Upper lobe of left lung (tissue), 4 donors: ENCODE results near the gene GDPGP1.

Experiments
- CTCF ChIP-seq, 6 experiments: fragments of 450-650 bp in 4 of 6; fragments of 200-600 bp in 2 of 6; sonication (generic) in 2 of 6; IDR thresholded peaks; one replicate each; pipeline ENCODE4 v1.5.1; 2016 to 2019; ENCODE audit warnings: antibody characterized with exemption in 6 of 6
- EP300 ChIP-seq, 4 donors: sonication (generic); formaldehyde crosslinking; IDR thresholded peaks; one replicate each; pipeline ENCODE4 v1.5.1; 2017; ENCODE audit warnings: antibody characterized with exemption in 4 of 4, control low read depth in 2 of 4
- POLR2A ChIP-seq, 4 donors: fragments of 450-650 bp; IDR thresholded peaks; one replicate each; pipeline ENCODE4 v1.5.1; 2016 to 2017; ENCODE audit warnings: antibody characterized with exemption in 4 of 4, mild to moderate bottlenecking in 2 of 4
- POLR2AphosphoS5 ChIP-seq, 2 donors: sonication (generic); formaldehyde crosslinking; IDR thresholded peaks; one replicate each; pipeline ENCODE4 v1.5.1; 2017; ENCODE audit warnings: antibody characterized with exemption in 2 of 2

GRCh38 chr15:90219421-90220141 is 14.4 kb upstream of the GDPGP1 start:
- TF ChIP-seq CTCF (IDR thresholded peaks at IDR 0.05) = peak; percentile 44 to 78 (median 66)
- TF ChIP-seq POLR2A (IDR thresholded peaks at IDR 0.05) = no peak
- no peak for TF ChIP-seq POLR2AphosphoS5 (IDR thresholded peaks at IDR 0.05)
- no peak for TF ChIP-seq EP300 (IDR thresholded peaks at IDR 0.05)
